Thoracic aorta (tissue), 2 donors: ENCODE results near the gene PML. TPM values are rescaled to one million over a fixed set of nuclear protein-coding genes. Genes with fewer than 3 reads are reported as not detected.

Experiments
- ATAC-seq: fragments of 150-250 bp; one replicate; pipeline ENCODE4 v1.8.0; 2017; ENCODE audit warnings: low read depth; ENCODE audit not compliant: insufficient number of reproducible peaks, low FRiP score
- DNase-seq: peaks from one replicate; pipeline ENCODE4 v3.0.0-alpha.2; 2020; ENCODE audit warnings: low spot score
- H3K27ac ChIP-seq, 2 donors: fragments of 200-600 bp; sonication (generic); 1 replicate in 1 of 2; 2 replicates in 1 of 2; pipeline ENCODE4 v1.5.1; 2016; ENCODE audit warnings: mild to moderate bottlenecking in 2 of 2, moderate library complexity in 2 of 2
- H3K27me3 ChIP-seq: fragments of 200-600 bp; sonication (generic); replicated peaks from 2 replicates; pipeline ENCODE4 v1.6.0; 2016; ENCODE audit warnings: mild to moderate bottlenecking; ENCODE audit not compliant: insufficient read depth
- H3K36me3 ChIP-seq: fragments of 200-600 bp; sonication (generic); one replicate; pipeline ENCODE4 v1.5.1; 2016
- H3K4me1 ChIP-seq, 2 donors: fragments of 200-600 bp; sonication (generic); 1 replicate in 1 of 2; 2 replicates in 1 of 2; pipeline versions ENCODE4 v1.5.1 to v1.6.0; 2016; ENCODE audit warnings: low read depth in 2 of 2, mild to moderate bottlenecking in 1 of 2; ENCODE audit not compliant: control insufficient read depth in 1 of 2
- H3K4me3 ChIP-seq: fragments of 200-600 bp; sonication (generic); 2 replicates; pipeline ENCODE4 v1.5.1; 2016; ENCODE audit warnings: mild to moderate bottlenecking
- H3K9me3 ChIP-seq: fragments of 200-600 bp; sonication (generic); 2 replicates; pipeline ENCODE4 v1.5.1; 2016
- total RNA-seq, 2 donors: library from RNA; depleted of rRNA; stranded (reverse); fragments of >200 nt; gene quantifications; one replicate each; pipeline versions ENCODE4 v1.1.0 to v1.2.3, GENCODE V29; 2016
- TF ChIP-seq, protein P1 (sequence below): fragments of 200-600 bp; sonication (generic); IDR thresholded peaks from one replicate; pipeline ENCODE4 v1.5.1; 2019; ENCODE audit warnings: antibody characterized with exemption

Gene PML
- total RNA-seq, 2 donors from 2014 or later, result 77.2 to 138 TPM

DNA sequence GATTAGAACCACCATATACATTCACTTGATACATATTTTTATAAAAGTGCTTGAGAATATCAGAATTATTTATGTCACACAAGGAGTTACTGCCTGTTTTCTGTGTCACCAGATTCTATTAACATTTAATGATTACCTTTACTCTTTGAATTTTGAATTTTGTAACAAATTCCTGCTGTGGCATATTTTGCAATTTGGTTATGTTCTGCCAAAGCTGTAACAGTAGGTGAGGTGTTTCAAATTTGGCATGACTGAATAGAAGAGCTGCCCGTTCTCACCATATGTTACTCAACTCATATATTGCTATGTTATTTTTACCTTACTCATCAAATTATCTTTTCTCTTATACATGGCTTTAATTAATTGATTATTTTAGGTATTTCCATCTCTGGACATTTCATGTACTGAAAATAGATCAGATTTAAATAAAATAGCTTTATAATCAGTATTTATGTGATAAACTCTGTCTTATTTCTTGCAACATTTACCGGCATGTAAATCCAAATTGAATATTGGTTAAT lies 18.9 kb downstream of the PML start:
- H3K4me1 ChIP-seq, result peaks cover 21 to 29% of the 10 kb centered on the region in 2 donors
- DNase-seq (no peak), ATAC-seq (no peak)
- TF ChIP-seq, protein P1, sequence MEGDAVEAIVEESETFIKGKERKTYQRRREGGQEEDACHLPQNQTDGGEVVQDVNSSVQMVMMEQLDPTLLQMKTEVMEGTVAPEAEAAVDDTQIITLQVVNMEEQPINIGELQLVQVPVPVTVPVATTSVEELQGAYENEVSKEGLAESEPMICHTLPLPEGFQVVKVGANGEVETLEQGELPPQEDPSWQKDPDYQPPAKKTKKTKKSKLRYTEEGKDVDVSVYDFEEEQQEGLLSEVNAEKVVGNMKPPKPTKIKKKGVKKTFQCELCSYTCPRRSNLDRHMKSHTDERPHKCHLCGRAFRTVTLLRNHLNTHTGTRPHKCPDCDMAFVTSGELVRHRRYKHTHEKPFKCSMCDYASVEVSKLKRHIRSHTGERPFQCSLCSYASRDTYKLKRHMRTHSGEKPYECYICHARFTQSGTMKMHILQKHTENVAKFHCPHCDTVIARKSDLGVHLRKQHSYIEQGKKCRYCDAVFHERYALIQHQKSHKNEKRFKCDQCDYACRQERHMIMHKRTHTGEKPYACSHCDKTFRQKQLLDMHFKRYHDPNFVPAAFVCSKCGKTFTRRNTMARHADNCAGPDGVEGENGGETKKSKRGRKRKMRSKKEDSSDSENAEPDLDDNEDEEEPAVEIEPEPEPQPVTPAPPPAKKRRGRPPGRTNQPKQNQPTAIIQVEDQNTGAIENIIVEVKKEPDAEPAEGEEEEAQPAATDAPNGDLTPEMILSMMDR, result no peak
- H3K9me3 ChIP-seq, result no peaks in the 10 kb centered on the region
- H3K27me3 ChIP-seq, result no peaks in the 10 kb centered on the region
- H3K27ac ChIP-seq, result no peak overlapping the region
- H3K4me3 ChIP-seq, result no peak overlapping the region
- H3K36me3 ChIP-seq, result no peaks in the 10 kb centered on the region

DNA sequence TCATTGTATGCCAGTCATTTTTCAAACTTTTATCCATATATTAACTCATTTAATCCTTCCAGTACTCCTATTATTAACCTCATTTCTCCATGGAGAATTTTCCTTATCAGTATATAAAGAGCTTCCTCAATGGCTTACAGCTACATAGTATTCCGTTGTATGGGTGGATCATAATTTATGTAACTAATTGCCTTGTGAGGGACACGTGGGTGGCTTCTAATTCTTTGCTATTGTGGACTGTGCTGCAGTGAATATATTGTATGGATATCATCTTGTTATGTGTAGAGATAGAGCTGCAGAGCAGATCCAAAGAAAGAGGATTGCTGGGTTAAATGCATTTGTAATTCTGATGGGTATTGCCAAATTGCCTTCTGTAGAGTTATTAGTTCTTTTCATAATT lies 25.2 kb downstream of the PML start:
- no peaks in the 10 kb centered on the region for H3K4me1 ChIP-seq
- TF ChIP-seq, protein P1, result no peak
- no peak for ATAC-seq
- no peak overlapping the region for H3K4me3 ChIP-seq
- no peaks in the 10 kb centered on the region for H3K27me3 ChIP-seq
- DNase-seq, result no peak
- peaks cover 21% of the 10 kb centered on the region for H3K36me3 ChIP-seq
- H3K9me3 ChIP-seq, result no peaks in the 10 kb centered on the region
- no peak overlapping the region for H3K27ac ChIP-seq

DNA sequence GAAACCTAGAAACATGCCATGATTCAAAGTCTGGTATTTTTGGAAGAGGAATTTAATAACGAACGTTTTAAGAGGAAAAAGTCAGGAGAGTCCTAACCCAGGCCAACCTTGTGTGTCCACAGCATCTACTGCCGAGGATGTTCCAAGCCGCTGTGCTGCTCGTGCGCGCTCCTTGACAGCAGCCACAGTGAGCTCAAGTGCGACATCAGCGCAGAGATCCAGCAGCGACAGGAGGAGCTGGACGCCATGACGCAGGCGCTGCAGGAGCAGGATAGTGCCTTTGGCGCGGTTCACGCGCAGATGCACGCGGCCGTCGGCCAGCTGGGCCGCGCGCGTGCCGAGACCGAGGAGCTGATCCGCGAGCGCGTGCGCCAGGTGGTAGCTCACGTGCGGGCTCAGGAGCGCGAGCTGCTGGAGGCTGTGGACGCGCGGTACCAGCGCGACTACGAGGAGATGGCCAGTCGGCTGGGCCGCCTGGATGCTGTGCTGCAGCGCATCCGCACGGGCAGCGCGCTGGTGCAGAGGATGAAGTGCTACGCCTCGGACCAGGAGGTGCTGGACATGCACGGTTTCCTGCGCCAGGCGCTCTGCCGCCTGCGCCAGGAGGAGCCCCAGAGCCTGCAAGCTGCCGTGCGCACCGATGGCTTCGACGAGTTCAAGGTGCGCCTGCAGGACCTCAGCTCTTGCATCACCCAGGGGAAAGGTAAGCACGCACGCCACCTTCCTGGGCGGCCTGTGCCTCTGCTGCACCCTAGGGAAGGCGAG lies 28.4 kb downstream of the PML start:
- TF ChIP-seq, protein P1, result no peak
- H3K27me3 ChIP-seq, result no peaks in the 10 kb centered on the region
- no peaks in the 10 kb centered on the region for H3K9me3 ChIP-seq
- H3K4me1 ChIP-seq, result no peaks in the 10 kb centered on the region
- H3K4me3 ChIP-seq, result no peak overlapping the region
- ATAC-seq (no peak), DNase-seq (no peak)
- H3K36me3 ChIP-seq, result peaks cover 34% of the 10 kb centered on the region
- no peak overlapping the region for H3K27ac ChIP-seq

DNA sequence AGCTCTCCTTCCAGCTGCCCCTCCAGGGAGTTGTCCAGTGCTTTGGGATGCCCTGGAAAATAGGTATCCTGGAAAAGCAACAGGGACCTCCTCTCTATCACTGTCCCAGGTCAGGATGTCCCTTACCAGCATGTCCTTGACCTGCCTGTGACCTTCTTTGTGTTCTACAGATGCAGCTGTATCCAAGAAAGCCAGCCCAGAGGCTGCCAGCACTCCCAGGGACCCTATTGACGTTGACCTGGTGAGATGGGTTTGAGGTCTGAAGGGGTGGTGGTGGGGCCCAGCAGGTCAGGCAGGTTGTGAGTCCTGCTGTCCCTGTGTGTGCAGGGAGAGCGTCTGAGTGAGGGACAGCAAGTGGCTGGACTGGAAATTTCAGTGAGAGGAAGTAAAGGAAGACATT lies 30.2 kb downstream of the PML start:
- DNase-seq (no peak), ATAC-seq (no peak)
- Histone ChIP-seq H3K4me3 (no peak overlapping the region), H3K9me3 (no peaks in the 10 kb centered on the region), H3K36me3 (peaks cover 34% of the 10 kb centered on the region), H3K4me1 (no peaks in the 10 kb centered on the region), H3K27me3 (no peaks in the 10 kb centered on the region), H3K27ac (no peak overlapping the region)
- TF ChIP-seq, protein P1, result no peak

DNA sequence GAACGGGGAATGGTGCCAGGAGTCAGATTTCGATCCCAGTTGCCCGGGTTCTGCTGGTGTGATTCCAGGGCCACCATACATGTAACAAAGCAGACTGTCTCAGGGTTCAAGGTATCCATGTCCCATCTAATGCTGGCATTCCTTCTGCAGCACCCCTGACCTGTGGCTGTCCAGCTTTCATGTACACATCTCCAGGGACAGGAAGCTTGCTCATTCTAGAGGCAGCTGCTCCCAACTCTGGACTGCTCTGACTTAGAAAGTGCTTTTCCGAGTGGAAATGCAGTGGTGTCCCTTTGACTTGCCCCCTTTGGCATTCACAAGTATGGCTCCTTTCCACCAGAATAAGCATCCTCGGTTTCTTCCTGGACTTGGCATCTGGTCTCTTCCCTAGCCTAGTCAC lies 30.9 kb downstream of the PML start:
- Histone ChIP-seq H3K9me3 (no peaks in the 10 kb centered on the region), H3K27me3 (no peaks in the 10 kb centered on the region), H3K4me3 (no peak overlapping the region), H3K27ac (no peak overlapping the region), H3K4me1 (no peaks in the 10 kb centered on the region), H3K36me3 (peaks cover 34% of the 10 kb centered on the region)
- ATAC-seq (no peak), DNase-seq (no peak)
- TF ChIP-seq, protein P1, result no peak
